H1 (cell line): ENCODE measurements around the gene C1QTNF1.

Experiments used
- CHD2 ChIP-seq: IDR thresholded peaks from 2 replicates; pipeline ENCODE4 v1.6.1; 2012; ENCODE audit warnings: low read length, improper control_type of control experiment
- EZH2 ChIP-seq: fragments of 200-600 bp; sonication (generic); IDR thresholded peaks from 2 replicates; pipeline ENCODE4 v1.7.1; 2012; ENCODE audit warnings: low read depth, mild to moderate bottlenecking, moderate library complexity, low read length, inconsistent platforms; ENCODE audit not compliant: severe bottlenecking
- JUND ChIP-seq: IDR thresholded peaks from 2 replicates; pipeline ENCODE4 v1.6.1; 2011; ENCODE audit warnings: mild to moderate bottlenecking, improper control_type of control experiment, low read length
- POLR2A ChIP-seq, 2 experiments: IDR thresholded peaks; 1 replicate in 1 of 2; 2 replicates in 1 of 2; pipeline ENCODE4 v1.6.1; 2011; ENCODE audit warnings: low read depth in 2 of 2, low read length in 2 of 2, mild to moderate bottlenecking in 2 of 2; ENCODE audit errors: control extremely low read depth in 1 of 2
- RAD21 ChIP-seq, 2 experiments: IDR thresholded peaks in 1 of 2; conservative IDR thresholded peaks in 1 of 2; 2 replicates each; pipeline ENCODE4 v1.6.1; 2011; ENCODE audit warnings: low read depth in 2 of 2, low read length in 2 of 2, improper control_type of control experiment in 1 of 2, inconsistent platforms in 1 of 2, mild to moderate bottlenecking in 1 of 2, moderate library complexity in 1 of 2
- SP1 ChIP-seq: IDR thresholded peaks from 2 replicates; pipeline ENCODE4 v1.6.1; 2011; ENCODE audit warnings: low read depth, low read length
- SP2 ChIP-seq: IDR thresholded peaks from 2 replicates; pipeline ENCODE4 v1.6.1; 2012; ENCODE audit warnings: mild to moderate bottlenecking, low read length, inconsistent platforms
- TF ChIP-seq, protein P1 (sequence below), 3 experiments: IDR thresholded peaks; 1 replicate in 2 of 3; 2 replicates in 1 of 3; pipeline versions ENCODE4 v1.5.1 to v1.6.1; 2011; ENCODE audit warnings: low read length in 3 of 3, mild to moderate bottlenecking in 3 of 3, inconsistent platforms in 2 of 3, low read depth in 1 of 3, moderate library complexity in 1 of 3; ENCODE audit not compliant: insufficient read depth in 1 of 3; ENCODE audit errors: control extremely low read depth in 1 of 3
- TF ChIP-seq, protein P2 (sequence below): IDR thresholded peaks from 2 replicates; pipeline ENCODE4 v1.6.1; 2012; ENCODE audit warnings: low read length, inconsistent platforms
- TF ChIP-seq, protein P3 (sequence below): IDR thresholded peaks from 2 replicates; pipeline ENCODE4 v1.6.1; 2012; ENCODE audit warnings: inconsistent platforms

DNA sequence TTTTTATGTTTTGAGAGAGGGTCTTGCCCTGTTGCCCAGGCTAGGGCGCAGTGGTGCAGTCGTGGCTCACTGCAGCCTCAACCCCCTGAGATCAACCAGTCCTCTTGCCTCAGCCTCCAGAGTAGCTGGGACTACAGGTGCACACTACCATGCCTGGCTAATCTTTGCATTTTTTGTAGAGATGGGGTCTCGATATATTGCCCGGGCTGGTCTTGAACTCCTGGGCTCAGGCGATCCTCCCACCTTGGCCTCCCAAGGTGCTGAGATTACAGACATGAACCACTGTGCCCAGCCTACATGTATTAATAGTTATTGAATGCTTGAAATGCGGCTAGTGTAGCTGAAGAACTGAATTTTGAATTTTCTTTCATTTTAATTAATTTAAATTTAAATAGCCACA lies 12.2 kb downstream of the C1QTNF1 start:
- TF ChIP-seq, protein P1, sequence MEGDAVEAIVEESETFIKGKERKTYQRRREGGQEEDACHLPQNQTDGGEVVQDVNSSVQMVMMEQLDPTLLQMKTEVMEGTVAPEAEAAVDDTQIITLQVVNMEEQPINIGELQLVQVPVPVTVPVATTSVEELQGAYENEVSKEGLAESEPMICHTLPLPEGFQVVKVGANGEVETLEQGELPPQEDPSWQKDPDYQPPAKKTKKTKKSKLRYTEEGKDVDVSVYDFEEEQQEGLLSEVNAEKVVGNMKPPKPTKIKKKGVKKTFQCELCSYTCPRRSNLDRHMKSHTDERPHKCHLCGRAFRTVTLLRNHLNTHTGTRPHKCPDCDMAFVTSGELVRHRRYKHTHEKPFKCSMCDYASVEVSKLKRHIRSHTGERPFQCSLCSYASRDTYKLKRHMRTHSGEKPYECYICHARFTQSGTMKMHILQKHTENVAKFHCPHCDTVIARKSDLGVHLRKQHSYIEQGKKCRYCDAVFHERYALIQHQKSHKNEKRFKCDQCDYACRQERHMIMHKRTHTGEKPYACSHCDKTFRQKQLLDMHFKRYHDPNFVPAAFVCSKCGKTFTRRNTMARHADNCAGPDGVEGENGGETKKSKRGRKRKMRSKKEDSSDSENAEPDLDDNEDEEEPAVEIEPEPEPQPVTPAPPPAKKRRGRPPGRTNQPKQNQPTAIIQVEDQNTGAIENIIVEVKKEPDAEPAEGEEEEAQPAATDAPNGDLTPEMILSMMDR (IDR thresholded peaks at IDR 0.05; ENCODE audit: control extremely low read depth in 1 of 3, insufficient read depth in 1 of 3, low read depth in 1 of 3, low read length in 3 of 3), result no peak
- TF ChIP-seq JUND, result no peak
- TF ChIP-seq, protein P2, sequence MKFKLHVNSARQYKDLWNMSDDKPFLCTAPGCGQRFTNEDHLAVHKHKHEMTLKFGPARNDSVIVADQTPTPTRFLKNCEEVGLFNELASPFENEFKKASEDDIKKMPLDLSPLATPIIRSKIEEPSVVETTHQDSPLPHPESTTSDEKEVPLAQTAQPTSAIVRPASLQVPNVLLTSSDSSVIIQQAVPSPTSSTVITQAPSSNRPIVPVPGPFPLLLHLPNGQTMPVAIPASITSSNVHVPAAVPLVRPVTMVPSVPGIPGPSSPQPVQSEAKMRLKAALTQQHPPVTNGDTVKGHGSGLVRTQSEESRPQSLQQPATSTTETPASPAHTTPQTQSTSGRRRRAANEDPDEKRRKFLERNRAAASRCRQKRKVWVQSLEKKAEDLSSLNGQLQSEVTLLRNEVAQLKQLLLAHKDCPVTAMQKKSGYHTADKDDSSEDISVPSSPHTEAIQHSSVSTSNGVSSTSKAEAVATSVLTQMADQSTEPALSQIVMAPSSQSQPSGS, result no peak
- TF ChIP-seq SP2, result no peak
- TF ChIP-seq, protein P3, sequence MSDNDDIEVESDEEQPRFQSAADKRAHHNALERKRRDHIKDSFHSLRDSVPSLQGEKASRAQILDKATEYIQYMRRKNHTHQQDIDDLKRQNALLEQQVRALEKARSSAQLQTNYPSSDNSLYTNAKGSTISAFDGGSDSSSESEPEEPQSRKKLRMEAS, result no peak
- no peak for TF ChIP-seq EZH2
- no peak for TF ChIP-seq RAD21 (IDR thresholded peaks at IDR 0.05 in 1 of 2, conservative IDR thresholded peaks at IDR 0.05 in 1 of 2; ENCODE audit: low read depth in 2 of 2, low read length in 2 of 2)
- TF ChIP-seq POLR2A (IDR thresholded peaks at IDR 0.05; ENCODE audit: control extremely low read depth in 1 of 2, low read depth in 2 of 2, low read length in 2 of 2), result no peak
- no peak for TF ChIP-seq SP1
- no peak for TF ChIP-seq CHD2
